ENCODE results near the gene RALGDS. TPM values are rescaled to one million over a fixed set of nuclear protein-coding genes. Genes with fewer than 3 reads are reported as not detected.

Gene RALGDS
- total and polyA plus RNA-seq, 9 of the 15 experiments (the other 6 are each of a cell fraction or from before 2014, with no cell fraction given): 0.75 to 43.3 (median 27.1) TPM

DNA sequence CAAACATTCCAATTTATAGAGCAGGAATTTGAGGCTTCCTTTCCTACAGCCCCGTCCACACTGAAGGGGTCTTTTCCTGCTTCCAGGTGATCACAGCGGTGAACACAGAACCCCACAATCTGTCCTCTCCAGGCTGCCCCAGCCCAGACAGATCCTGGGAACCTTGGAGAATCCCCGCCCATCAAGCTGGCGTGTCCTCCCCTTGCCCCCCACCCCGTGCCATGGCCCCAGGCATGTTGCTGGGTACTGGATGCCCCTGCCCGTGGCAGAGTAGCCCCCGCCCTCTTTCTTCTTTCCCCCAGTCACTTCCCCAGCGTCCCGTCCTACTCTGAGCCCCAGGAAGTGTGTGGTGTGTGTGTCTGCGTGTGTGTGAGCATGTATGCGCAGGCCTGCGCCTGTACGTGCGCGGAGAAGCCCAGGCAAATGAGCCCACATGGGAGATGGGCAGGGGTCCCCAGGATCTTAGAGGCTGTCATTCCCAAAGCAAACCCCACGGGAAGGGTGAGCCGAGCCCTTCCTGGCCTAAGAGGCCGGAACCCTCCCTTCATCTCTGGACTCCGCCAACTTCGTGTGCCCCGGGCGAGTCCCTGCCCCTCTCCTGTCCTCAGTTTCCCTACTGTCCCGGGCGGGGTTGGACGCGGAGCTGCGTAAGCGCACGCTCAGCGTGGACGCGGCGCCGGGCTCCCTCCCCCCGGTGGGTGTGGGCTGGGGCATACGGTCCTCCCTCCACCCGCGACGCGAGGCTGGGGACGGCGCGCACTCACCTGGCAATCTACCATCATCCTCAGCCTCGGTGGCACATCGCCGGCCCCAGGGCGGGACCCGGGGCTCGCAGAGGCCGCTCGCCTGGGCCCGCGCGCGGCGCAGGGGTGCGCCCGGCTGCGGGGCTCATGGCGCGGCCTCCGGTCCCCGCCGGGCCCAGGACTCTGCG is 27.4 kb upstream of the RALGDS start (continued):
- TF ChIP-seq SIN3A (IDR thresholded peaks at IDR 0.05; ENCODE audit: borderline replicate concordance in 2 of 2, control insufficient read depth in 1 of 2, low read depth in 2 of 2, low read length in 2 of 2) (peak in 1 of 2 experiments; percentile 23; a peak in 2 of 4 replicates), YBX1 (IDR thresholded peaks at IDR 0.05) (no peak), NR1H2 (CRISPR knock-in tag; IDR thresholded peaks at IDR 0.05) (no peak; the same call in 1 of the 2 replicates), ZNF311 (CRISPR knock-in tag; IDR thresholded peaks at IDR 0.05) (no peak), SMC3 (conservative IDR thresholded peaks at IDR 0.05; ENCODE audit: insufficient read depth, low read depth, low read length) (no peak), ZFP1 (CRISPR knock-in tag; IDR thresholded peaks at IDR 0.05) (no peak), HDAC8 (tag; IDR thresholded peaks at IDR 0.05) (no peak), FOXP1 (CRISPR knock-in tag; IDR thresholded peaks at IDR 0.05) (no peak), GABPA (tag; conservative IDR thresholded peaks at IDR 0.05; ENCODE audit: low read depth) (no peak), ZNF780A (CRISPR knock-in tag; IDR thresholded peaks at IDR 0.05) (no peak), HDAC1 (IDR thresholded peaks at IDR 0.05) (0 out of 4 replicates have a peak, but pooled peaks of 1 of the 2 experiments have one; percentile 30), RBM39 (optimal IDR thresholded peaks at IDR 0.05; ENCODE audit: low read depth, low read length) (peak; percentile 86), ZBED1 (IDR thresholded peaks at IDR 0.05) (no peak), SAP30 (IDR thresholded peaks at IDR 0.05; ENCODE audit: borderline replicate concordance, insufficient read depth, low read depth, low read length, poor library complexity, severe bottlenecking) (peak; percentile 39), CHD1 (IDR thresholded peaks at IDR 0.05; ENCODE audit: low read length) (peak; percentile 83), ZNF316 (IDR thresholded peaks at IDR 0.05) (no peak)
- TF ChIP-seq, protein P1, sequence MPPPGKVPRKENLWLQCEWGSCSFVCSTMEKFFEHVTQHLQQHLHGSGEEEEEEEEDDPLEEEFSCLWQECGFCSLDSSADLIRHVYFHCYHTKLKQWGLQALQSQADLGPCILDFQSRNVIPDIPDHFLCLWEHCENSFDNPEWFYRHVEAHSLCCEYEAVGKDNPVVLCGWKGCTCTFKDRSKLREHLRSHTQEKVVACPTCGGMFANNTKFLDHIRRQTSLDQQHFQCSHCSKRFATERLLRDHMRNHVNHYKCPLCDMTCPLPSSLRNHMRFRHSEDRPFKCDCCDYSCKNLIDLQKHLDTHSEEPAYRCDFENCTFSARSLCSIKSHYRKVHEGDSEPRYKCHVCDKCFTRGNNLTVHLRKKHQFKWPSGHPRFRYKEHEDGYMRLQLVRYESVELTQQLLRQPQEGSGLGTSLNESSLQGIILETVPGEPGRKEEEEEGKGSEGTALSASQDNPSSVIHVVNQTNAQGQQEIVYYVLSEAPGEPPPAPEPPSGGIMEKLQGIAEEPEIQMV (tag; conservative IDR thresholded peaks at IDR 0.05; ENCODE audit: low read depth): no peak
- TF ChIP-seq, protein P2, sequence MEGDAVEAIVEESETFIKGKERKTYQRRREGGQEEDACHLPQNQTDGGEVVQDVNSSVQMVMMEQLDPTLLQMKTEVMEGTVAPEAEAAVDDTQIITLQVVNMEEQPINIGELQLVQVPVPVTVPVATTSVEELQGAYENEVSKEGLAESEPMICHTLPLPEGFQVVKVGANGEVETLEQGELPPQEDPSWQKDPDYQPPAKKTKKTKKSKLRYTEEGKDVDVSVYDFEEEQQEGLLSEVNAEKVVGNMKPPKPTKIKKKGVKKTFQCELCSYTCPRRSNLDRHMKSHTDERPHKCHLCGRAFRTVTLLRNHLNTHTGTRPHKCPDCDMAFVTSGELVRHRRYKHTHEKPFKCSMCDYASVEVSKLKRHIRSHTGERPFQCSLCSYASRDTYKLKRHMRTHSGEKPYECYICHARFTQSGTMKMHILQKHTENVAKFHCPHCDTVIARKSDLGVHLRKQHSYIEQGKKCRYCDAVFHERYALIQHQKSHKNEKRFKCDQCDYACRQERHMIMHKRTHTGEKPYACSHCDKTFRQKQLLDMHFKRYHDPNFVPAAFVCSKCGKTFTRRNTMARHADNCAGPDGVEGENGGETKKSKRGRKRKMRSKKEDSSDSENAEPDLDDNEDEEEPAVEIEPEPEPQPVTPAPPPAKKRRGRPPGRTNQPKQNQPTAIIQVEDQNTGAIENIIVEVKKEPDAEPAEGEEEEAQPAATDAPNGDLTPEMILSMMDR (IDR thresholded peaks at IDR 0.05 in 2 of 3, conservative IDR thresholded peaks at IDR 0.05 in 1 of 3; ENCODE audit: insufficient read depth in 2 of 3, low read depth in 1 of 3, low read length in 3 of 3): no peak
- TF ChIP-seq, protein P3, sequence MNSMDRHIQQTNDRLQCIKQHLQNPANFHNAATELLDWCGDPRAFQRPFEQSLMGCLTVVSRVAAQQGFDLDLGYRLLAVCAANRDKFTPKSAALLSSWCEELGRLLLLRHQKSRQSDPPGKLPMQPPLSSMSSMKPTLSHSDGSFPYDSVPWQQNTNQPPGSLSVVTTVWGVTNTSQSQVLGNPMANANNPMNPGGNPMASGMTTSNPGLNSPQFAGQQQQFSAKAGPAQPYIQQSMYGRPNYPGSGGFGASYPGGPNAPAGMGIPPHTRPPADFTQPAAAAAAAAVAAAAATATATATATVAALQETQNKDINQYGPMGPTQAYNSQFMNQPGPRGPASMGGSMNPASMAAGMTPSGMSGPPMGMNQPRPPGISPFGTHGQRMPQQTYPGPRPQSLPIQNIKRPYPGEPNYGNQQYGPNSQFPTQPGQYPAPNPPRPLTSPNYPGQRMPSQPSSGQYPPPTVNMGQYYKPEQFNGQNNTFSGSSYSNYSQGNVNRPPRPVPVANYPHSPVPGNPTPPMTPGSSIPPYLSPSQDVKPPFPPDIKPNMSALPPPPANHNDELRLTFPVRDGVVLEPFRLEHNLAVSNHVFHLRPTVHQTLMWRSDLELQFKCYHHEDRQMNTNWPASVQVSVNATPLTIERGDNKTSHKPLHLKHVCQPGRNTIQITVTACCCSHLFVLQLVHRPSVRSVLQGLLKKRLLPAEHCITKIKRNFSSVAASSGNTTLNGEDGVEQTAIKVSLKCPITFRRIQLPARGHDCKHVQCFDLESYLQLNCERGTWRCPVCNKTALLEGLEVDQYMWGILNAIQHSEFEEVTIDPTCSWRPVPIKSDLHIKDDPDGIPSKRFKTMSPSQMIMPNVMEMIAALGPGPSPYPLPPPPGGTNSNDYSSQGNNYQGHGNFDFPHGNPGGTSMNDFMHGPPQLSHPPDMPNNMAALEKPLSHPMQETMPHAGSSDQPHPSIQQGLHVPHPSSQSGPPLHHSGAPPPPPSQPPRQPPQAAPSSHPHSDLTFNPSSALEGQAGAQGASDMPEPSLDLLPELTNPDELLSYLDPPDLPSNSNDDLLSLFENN (IDR thresholded peaks at IDR 0.05; ENCODE audit: low read depth in 2 of 2, low read length in 2 of 2): no peak
- TF ChIP-seq, protein P4, sequence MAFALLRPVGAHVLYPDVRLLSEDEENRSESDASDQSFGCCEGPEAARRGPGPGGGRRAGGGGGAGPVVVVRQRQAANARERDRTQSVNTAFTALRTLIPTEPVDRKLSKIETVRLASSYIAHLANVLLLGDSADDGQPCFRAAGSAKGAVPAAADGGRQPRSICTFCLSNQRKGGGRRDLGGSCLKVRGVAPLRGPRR (CRISPR knock-in tag; IDR thresholded peaks at IDR 0.05): no peak
